ENCODE results near the gene GLI1.

DNA sequence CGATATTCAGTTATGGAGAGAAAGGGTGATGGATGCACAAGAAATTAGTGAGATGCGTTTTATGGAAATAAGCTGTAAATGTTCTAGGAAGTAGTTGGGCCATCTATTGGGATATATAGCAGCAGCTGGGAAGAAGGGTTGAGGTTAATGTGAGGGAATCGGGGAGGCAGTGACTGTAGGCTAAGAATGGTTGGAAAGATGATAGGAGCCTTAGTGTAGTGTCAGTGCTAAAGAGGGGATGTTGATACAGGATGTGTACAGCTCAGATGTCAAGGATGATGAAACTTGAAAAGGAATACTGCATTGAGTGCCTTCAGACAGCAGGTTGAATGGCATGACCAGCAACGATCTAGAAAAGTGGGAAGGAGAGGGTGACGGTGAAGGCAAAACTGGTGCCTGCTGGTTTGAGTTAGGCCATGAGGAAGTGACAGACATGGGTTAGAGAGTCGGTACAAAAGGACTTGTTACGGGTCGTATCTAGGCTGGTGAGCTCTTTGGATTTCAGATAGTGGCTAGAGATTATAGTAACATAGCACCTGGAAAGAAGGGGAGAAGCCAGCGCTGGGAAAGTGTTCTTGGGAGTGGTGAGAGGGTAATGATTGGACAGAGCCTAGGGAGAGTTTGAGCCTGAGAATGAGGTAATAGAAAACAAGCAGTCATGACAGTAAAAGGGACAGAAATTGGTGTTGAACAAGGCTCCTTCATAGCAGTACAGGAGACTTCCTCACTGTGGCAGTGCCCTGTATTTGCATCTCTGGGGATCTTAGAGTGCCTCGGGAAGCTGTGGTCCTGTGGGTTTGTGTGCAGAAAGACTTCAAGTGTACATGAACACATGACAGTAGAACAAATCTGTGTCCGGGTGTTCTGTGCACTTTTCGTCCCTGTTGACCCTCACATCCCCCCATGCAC is 37.9 kb downstream of the GLI1 start:
- TF ChIP-seq CTCF (IDR thresholded peaks at IDR 0.05) (no peak), POLR2AphosphoS5 (IDR thresholded peaks at IDR 0.05) (no peak)

All from esophagus muscularis mucosa (tissue), 3 donors.